HG02938 (cell line): ENCODE measurements around the gene CPO.
A peak's percentile ranks its signal among the peaks of the same experiment; 100 is the strongest.
"Not testable (repeated sequence)": the region's sequence is repeated elsewhere in the genome, so short reads cannot be mapped to it uniquely, and the experiment has no call there.

Experiments used
- ATAC-seq: cut with Tn5 transposase; IDR thresholded peaks from one replicate; pipeline ENCODE4 v1.9.1; 2021; ENCODE audit warnings: mild to moderate bottlenecking, moderate library complexity; ENCODE audit not compliant: unreplicated experiment

CPO gene

DNA sequence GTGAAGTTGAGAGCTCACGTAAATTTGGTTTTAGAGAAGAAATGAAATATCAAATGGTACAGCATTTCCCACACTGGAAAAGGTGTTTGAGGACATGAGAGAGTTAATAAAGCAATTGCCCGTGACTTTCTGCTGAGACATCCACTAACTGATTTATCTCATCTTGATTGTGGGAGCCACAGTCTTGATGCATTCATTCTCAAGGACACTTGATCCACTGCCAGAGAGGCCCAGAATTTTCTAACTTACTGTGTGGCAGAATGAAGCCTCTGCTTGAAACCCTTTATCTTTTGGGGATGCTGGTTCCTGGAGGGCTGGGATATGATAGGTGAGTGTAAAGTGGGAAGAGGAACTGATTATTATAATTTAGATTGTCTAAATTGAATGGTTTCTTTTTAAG is at the start of gene CPO:
TSS of gene CPO (plus strand) at position 179 of the 400 bp plus-strand sequence. CDS start at position 261, 82 bp downstream.
- ATAC-seq: no peak

GRCh38 chr2:206890179-206890578 is 49.1 kb upstream of the CPO start:
- ATAC-seq: no peak

DNA sequence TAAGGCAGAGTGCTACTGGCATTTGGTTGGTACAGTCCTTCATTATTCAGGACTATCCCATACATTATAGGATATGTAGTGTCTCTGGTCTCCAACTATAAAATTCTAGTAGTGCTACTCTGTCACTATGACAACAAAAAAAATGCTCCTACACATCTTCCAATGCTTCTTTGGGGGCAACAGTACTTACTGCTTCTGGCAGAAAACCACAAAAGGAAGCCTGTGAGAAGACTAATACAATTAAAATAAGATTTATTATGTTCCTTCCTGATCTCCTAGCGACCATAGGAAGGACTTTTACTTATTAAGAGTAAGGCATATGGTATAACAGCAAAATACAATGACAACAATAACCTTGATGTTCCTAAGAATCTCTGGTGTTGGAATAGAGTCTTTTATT is 48.4 kb upstream of the CPO start:
- no peak for ATAC-seq

- peak; percentile 58 for ATAC-seq
These were observed 24.2 kb upstream of the CPO start for GRCh38 chr2:206915121-206915520.

DNA sequence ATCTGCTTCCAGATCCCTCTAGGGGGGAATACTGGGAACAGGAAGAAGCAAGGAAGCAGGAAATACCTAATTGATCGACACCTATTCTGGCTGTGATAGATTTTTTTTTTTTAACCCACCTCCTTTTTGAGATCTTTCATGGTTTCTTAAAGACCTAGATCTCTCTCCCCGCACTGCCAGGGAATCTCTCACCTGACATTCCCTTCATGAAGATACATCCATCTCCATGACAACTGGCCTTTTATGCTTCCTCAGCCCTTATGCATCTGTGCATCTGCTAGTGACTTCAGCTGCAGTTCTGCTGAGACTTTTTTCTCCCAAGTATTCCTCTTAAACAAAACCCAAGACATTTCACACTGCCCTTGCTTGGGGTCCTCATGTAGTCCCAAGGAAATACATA is 21.1 kb upstream of the CPO start:
- no peak for ATAC-seq

GRCh38 chr2:206920310-206920709 is 19.0 kb upstream of the CPO start:
- ATAC-seq: no peak

DNA sequence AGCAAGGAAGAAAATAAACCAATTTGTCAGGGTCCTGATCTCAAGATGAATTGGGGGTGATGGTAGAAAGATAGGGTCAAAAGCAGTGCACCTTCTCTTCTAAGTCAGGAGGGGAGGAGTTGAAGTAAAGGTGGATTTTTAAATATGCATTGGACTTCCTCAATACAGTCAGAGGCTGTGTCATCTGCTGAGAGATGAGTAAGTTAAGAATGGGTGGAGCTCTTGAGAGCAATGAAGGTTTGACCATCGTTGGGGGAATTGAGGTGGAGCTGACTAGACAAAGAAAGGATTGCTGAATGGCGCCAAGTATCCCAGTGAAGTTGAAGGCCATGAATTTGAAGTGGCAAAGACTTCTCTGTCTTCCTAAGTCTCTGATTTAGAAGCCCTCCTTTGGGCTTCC is 18.4 kb upstream of the CPO start:
- ATAC-seq: no peak

DNA sequence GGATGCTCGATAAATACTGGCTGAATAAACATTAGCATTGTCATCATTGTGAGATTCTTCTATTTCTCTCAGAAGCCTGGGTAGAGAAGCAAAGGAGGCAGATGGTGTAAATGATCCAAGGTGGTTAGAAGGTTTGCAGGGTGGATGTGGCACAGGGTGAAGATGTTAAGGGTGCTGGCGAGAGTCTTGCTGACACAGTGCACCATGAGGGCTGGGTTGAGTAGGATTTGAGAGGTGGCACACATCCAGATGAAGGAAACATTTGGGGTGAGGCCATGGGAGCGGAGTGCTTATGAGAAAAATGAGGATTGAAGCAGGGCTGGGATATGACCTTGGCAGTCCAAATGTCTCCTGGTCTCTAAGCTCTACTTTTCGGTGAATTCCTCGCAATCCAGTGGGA is 17.8 kb upstream of the CPO start:
- ATAC-seq: no peak

GRCh38 chr2:206935991-206936842 is 3.1 kb upstream of the CPO start:
- no peak for ATAC-seq

DNA sequence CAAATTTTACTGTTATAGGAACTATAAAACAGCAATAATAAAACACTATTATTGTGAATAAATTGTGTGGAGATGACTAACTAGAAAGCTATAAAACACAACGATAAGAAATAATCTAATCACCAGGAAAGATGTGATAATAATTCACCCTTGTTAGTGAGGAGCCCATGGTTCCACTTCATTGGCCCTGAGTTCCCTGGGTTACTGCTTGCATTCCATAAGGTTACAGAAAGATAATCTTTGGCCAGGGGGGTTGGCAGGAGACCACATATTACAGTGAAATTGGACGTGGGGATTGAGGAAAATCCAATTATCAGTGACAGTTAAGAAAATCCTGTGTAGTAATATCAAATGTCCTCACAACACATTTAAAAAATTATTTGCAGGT is 2.5 kb upstream of the CPO start:
- ATAC-seq: no peak

GRCh38 chr2:206937555-206937954 is 1.8 kb upstream of the CPO start:
- ATAC-seq: peak; percentile 92

GRCh38 chr2:206940546-206940945 is 1.2 kb downstream of the CPO start:
- ATAC-seq: no peak

DNA sequence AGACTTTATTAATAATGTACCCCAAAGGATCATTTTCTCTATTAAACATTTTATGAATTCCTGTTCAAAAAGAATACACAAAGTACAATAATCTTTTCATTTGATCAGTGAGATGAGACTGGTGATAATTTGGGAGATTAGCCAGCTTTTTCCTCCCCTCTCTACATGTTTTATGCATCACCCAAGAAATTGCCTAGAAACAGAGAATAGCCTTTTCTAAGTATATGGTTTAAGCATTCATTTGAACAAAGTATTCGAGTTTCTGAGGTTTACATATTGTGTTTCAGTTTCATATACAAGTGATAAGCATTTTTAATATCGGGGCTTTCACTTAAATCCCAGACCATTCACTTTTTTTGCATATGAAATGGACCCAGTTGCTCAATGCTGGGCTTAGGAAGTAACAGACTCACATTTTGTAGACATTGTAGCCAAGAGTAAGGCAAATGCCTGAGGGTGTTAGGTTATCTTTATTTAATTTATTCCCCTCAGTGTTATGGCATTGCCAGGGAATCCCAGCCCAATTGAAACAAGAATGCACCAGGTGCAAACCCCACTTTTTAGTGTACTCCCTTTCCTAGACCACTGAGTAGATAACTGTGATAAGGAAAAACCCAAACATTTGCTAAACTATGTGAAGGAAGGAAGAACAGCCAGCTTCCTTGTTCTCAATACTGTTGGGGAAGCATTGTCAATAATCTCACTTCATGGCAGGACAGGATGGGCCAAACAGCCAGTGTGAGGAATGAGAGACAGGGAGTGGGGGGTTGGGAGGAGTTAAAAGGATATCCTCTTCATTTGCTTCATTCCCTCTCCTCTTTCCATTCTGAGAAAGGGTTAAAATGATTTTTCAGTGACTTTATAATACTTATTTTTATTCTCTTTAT is 3.5 kb downstream of the CPO start:
- no peak for ATAC-seq

DNA sequence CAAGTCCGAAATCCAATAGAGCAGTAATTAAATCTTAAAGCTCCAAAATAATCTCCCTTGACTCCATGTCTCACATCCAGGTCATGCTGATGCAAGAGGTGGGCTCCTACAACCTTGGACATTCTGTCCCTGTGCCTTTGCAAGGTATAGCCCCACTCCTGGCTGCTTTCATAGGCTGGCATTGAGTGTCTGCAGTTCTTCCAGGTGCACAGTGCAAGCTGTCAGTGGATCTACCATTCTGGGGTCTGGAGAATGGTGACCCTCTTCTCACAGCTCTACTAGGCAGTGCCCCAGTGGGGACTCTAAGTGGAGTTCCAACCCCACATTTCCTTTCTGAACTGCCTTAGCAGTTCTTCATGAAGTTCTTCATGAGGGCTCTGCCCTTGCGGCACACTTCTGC is 14.1 kb downstream of the CPO start:
- not testable (repeated sequence) for ATAC-seq

- no peak for ATAC-seq
These were observed 15.9 kb downstream of the CPO start for GRCh38 chr2:206955253-206955652.

DNA sequence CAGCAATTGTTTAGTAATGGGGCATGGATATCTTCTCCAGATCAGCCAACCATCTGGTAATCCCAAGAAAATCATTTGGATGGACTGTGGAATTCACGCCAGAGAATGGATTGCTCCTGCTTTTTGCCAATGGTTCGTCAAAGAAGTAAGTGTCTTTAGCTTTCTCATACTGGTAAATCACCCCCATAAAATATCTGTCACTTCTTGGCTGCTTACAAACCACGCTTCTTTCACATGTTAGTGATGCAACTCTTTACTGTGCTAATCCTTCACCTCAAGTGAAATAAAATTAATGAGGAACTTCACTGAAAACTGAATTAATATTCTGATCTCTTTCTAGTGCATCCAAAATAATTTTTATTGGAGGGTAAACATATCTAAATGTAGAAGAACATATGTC is 18.9 kb downstream of the CPO start:
- no peak for ATAC-seq

GRCh38 chr2:206962966-206963365 is 23.6 kb downstream of the CPO start:
- no peak for ATAC-seq

GRCh38 chr2:206968134-206969086 is 29.1 kb downstream of the CPO start:
- ATAC-seq: no peak

- no peak for ATAC-seq
These were observed 29.9 kb downstream of the CPO start for GRCh38 chr2:206969192-206969591.

DNA sequence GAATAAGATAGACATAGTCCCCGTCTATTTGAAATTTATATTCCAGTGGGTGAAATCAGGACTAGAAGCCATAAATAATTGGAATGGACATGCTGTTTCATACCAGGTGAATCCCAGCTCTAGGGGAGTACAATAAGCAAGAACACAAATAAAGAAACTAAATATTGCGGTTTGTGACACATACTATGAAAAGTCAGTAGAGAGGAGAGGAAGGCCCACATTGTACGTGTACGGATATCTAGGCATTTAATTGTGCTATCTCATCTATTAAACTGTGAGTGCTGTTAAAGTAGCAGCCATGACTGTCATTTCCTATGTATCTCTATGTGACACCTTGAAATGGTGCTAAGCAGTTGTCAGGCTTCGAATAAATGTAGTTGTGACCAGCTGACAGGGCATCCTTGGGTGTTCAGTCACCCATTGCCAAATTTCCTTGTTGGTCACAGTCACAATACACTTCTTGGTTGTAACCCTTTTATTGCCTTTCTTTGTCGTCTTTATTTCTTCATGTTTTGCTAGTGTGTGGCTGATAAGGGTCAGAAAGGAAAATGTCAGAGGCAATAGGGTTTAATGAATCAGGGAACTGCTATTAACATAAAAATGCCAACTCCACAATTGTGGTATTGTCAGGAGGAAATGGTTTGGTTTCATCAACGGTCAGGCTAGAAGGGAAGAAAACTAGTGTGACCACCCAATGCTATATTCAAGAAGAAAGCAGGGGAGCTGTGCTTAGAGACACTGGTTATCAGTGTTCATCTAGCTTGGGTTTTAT is 31.5 kb downstream of the CPO start:
- no peak for ATAC-seq
